ENCODE measurements around the gene RRP1. TPM values are rescaled to one million over a fixed set of nuclear protein-coding genes. Genes with fewer than 3 reads are reported as not detected.

Gene RRP1
- total and polyA plus RNA-seq, 8 donors = 7.6 to 18.4 (median 12.3) TPM

DNA sequence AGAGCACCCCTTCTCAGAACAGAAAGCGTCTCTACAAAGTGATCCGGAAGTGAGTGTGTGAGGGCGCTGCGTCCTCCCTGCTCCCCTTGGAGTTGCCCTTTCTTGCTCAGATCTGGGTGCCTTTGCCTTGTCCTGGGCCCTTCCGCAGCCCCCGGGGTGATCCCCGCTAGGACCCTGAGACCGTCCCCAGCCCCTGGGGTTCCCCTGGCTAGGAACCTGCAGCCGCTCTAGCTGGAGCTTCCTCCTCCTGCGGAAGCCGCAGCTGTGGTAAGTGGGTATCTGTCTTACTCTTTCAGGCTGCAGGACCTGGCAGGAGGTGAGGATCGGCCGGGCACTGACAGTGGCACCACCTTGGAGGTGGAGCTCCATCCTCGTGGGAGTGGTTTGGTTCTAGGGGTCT lies 11.2 kb downstream of the RRP1 start:
- WGBS, 2 donors = 91 to 96% methylated on average over 14 of the region's 14 CpGs
- Histone ChIP-seq H3K27me3 (no peaks in the 10 kb centered on the region), H3K27ac (no peak overlapping the region), H3K4me1 (no peaks in the 10 kb centered on the region), H3K36me3 (peaks cover 0 to 42% (median 0%) of the 10 kb centered on the region in 3 donors), H3K4me3 (no peak overlapping the region), H3K9me3 (no peaks in the 10 kb centered on the region)
- DNase-seq (peak in 1 of 6 donors; percentile 42), FAIRE-seq (no peak), ATAC-seq (no peak)
- TF ChIP-seq, protein P1, sequence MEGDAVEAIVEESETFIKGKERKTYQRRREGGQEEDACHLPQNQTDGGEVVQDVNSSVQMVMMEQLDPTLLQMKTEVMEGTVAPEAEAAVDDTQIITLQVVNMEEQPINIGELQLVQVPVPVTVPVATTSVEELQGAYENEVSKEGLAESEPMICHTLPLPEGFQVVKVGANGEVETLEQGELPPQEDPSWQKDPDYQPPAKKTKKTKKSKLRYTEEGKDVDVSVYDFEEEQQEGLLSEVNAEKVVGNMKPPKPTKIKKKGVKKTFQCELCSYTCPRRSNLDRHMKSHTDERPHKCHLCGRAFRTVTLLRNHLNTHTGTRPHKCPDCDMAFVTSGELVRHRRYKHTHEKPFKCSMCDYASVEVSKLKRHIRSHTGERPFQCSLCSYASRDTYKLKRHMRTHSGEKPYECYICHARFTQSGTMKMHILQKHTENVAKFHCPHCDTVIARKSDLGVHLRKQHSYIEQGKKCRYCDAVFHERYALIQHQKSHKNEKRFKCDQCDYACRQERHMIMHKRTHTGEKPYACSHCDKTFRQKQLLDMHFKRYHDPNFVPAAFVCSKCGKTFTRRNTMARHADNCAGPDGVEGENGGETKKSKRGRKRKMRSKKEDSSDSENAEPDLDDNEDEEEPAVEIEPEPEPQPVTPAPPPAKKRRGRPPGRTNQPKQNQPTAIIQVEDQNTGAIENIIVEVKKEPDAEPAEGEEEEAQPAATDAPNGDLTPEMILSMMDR (IDR thresholded peaks at IDR 0.05) = no peak
- intact Hi-C loops (cut with DNase I) = loop anchor here in 1 of 3 donors (10.0 kb wide), 2 partner anchors 154 to 184 kb away; no protein-coding TSS in a partner anchor

- DNase-seq = peak in 1 of 6 donors; percentile 29
- TF ChIP-seq, protein P1 (IDR thresholded peaks at IDR 0.05) = no peak
- FAIRE-seq = no peak
- intact Hi-C loops (cut with DNase I) = loop anchor here in 1 of 3 donors (10.0 kb wide), 2 partner anchors 154 to 184 kb away; no protein-coding TSS in a partner anchor
- no peak overlapping the region for H3K4me3 ChIP-seq
- H3K4me1 ChIP-seq = no peaks in the 10 kb centered on the region
- ATAC-seq = no peak
- WGBS, 2 donors = 96 to 97% methylated on average over 42 of the region's 42 CpGs
- H3K36me3 ChIP-seq = peaks cover 0 to 37% (median 0%) of the 10 kb centered on the region in 3 donors
- no peaks in the 10 kb centered on the region for H3K9me3 ChIP-seq
- no peak overlapping the region for H3K27ac ChIP-seq
- no peaks in the 10 kb centered on the region for H3K27me3 ChIP-seq
These were observed 11.8 kb downstream of the RRP1 start for GRCh38 chr21:43801006-43801783.

- Histone ChIP-seq H3K27ac (no peak overlapping the region), H3K36me3 (peaks cover 0 to 27% (median 0%) of the 10 kb centered on the region in 3 donors), H3K27me3 (no peaks in the 10 kb centered on the region), H3K4me3 (no peak overlapping the region), H3K4me1 (no peaks in the 10 kb centered on the region), H3K9me3 (no peaks in the 10 kb centered on the region)
- whole genome bisulfite sequencing, 2 donors = 90% methylated on average over 14 of the region's 14 CpGs
- ATAC-seq (no peak), DNase-seq (peak in 1 of 6 donors; percentile 44), FAIRE-seq (no peak)
- intact Hi-C loops (cut with DNase I) = loop anchor here in 1 of 3 donors (10.0 kb wide), 2 partner anchors 152 to 182 kb away; no protein-coding TSS in a partner anchor
- TF ChIP-seq, protein P1 (IDR thresholded peaks at IDR 0.05) = no peak
These were observed 13.4 kb downstream of the RRP1 start for GRCh38 chr21:43802713-43803313.

DNA sequence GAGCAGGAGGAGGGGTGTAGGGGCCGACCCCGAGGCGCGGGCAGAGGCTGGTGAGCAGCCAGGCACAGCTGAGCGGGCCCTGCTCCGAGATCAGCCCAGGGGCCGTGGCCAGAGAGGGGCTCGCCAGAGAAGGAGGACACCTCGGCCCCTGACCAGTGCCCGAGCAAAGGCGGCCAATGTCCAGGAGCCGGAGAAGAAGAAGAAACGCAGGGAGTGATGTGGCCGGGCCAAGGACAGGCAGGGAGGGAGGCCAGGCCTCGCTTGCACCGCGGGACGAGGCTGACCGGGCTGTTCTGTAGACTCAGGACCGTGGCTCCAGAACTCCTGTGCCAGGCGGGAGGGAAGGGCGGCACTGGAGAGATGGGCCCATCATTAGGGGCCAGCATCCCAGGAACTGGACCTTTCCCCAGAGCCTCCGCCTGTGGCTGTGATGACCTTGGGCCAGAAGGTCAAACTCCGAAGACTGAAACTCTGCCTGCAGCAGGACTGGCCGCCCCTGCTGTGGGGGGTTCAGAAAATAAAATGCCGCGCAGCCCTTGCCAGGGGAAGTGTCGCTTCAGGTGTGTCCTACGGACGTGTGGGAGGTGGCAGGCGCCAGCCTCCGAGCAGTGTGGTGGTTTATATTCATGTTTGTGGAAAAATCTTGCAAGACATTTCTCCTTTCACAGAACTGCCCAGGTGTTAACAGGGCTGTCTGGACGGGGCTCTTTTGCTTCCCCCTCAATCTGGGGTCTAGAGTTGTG lies 14.4 kb downstream of the RRP1 start:
- no peaks in the 10 kb centered on the region for H3K9me3 ChIP-seq
- no peak overlapping the region for H3K4me3 ChIP-seq
- H3K4me1 ChIP-seq = no peaks in the 10 kb centered on the region
- peaks cover 0 to 21% (median 0%) of the 10 kb centered on the region in 3 donors for H3K36me3 ChIP-seq
- WGBS, 2 donors = 92 to 94% methylated on average over 30 to 33 of the region's 33 CpGs
- TF ChIP-seq, protein P1 (IDR thresholded peaks at IDR 0.05) = no peak
- no peak overlapping the region for H3K27ac ChIP-seq
- no peak for FAIRE-seq
- H3K27me3 ChIP-seq = no peaks in the 10 kb centered on the region
- DNase-seq = peak in 1 of 6 donors; percentile 54
- intact Hi-C loops (cut with DNase I) = loop anchor here in 1 of 3 donors (10.0 kb wide), 2 partner anchors 151 to 181 kb away; no protein-coding TSS in a partner anchor
- no peak for ATAC-seq

Data from pancreas (tissue), 10 donors.